H1 (cell line): ENCODE measurements around the gene TSHZ2. TPM values are rescaled to one million over a fixed set of nuclear protein-coding genes. Genes with fewer than 3 reads are reported as not detected.

Source experiments
- CTCF ChIA-PET: fragments of 300-600 bp; sonication (Branson Sonifier 250); formaldehyde crosslinking; loops from one replicate; lab custom pipeline; 2021; ENCODE audit not compliant: partially characterized antibody; lab: Charles Lee
- POLR2A ChIA-PET: fragments of 300-600 bp; sonication (Branson Sonifier 250); formaldehyde crosslinking; loops from one replicate; lab custom pipeline; 2021; ENCODE audit warnings: inconsistent platforms; ENCODE audit not compliant: partially characterized antibody; lab: Charles Lee
- DNase-seq, 2 experiments: peaks; one replicate each; pipeline versions ENCODE4 v3.0.0 to v3.0.0-alpha.2; 2010 to 2022; ENCODE audit warnings: low spot score in 2 of 2, low read depth in 1 of 2, mixed read lengths in 1 of 2
- FAIRE-seq: peaks from 2 replicates; lab custom pipeline; 2011; peaks lifted over from hg19 to GRCh38; lab: Jason Lieb, UNC
- H2AFZ ChIP-seq: 2 replicates; pipeline ENCODE4 v1.8.1; 2012; ENCODE audit warnings: low read length, inconsistent platforms
- H2AK5ac ChIP-seq: 2 replicates; pipeline ENCODE4 v1.6.1; 2013; ENCODE audit warnings: low read depth, low read length
- H2BK120ac ChIP-seq: replicated peaks from 2 replicates; pipeline ENCODE3; 2013; ENCODE audit warnings: low read depth, low read length, inconsistent platforms
- H2BK12ac ChIP-seq: 2 replicates; pipeline ENCODE4 v1.6.1; 2013; ENCODE audit warnings: low read depth, low read length
- H2BK15ac ChIP-seq: 2 replicates; pipeline ENCODE4 v1.6.1; 2013; ENCODE audit warnings: low read length
- H2BK20ac ChIP-seq: 2 replicates; pipeline ENCODE4 v1.6.1; 2013; ENCODE audit warnings: low read length
- H2BK5ac ChIP-seq: 2 replicates; pipeline ENCODE4 v1.6.1; 2013; ENCODE audit warnings: low read depth, low read length
- H3K14ac ChIP-seq: 2 replicates; pipeline ENCODE4 v1.6.1; 2013; ENCODE audit warnings: inconsistent platforms; ENCODE audit not compliant: insufficient read length
- H3K18ac ChIP-seq: 2 replicates; pipeline ENCODE4 v1.6.1; 2013; ENCODE audit warnings: low read length; ENCODE audit errors: extremely low read depth
- H3K23ac ChIP-seq: 2 replicates; pipeline ENCODE4 v1.6.1; 2013; ENCODE audit warnings: inconsistent platforms; ENCODE audit not compliant: insufficient read length
- H3K23me2 ChIP-seq: 2 replicates; pipeline ENCODE4 v1.6.1; 2013; ENCODE audit warnings: low read depth, low read length
- H3K27ac ChIP-seq: 2 replicates; pipeline ENCODE4 v1.6.1; 2011; ENCODE audit warnings: low read depth, low read length, inconsistent platforms
- H3K27me3 ChIP-seq, 4 experiments: replicated peaks in 1 of 4; 1 replicate in 1 of 4; 2 replicates in 3 of 4; pipeline versions ENCODE4 v1.6.1 to v1.8.1; 2011 to 2013; ENCODE audit warnings: low read length in 3 of 4, mild to moderate bottlenecking in 3 of 4, inconsistent platforms in 2 of 4, mixed read lengths in 2 of 4, moderate library complexity in 1 of 4; ENCODE audit not compliant: control insufficient read depth in 3 of 4, insufficient read depth in 3 of 4; ENCODE audit errors: extremely low read depth in 1 of 4
- H3K36me3 ChIP-seq, 4 experiments: 2 replicates each; pipeline versions ENCODE4 v1.6.1 to v1.8.1; 2011 to 2013; ENCODE audit warnings: mild to moderate bottlenecking in 4 of 4, low read length in 3 of 4, moderate library complexity in 2 of 4, control low read depth in 1 of 4, inconsistent platforms in 1 of 4; ENCODE audit not compliant: insufficient read depth in 4 of 4, control insufficient read depth in 2 of 4
- H3K4ac ChIP-seq: replicated peaks from 2 replicates; pipeline ENCODE3; 2013; ENCODE audit warnings: low read length, low read depth, mixed read lengths, inconsistent platforms; ENCODE audit not compliant: insufficient read length
- H3K4me1 ChIP-seq, 4 experiments: replicated peaks in 1 of 4; 1 replicate in 1 of 4; 2 replicates in 3 of 4; pipeline versions ENCODE4 v1.6.1 to v1.8.1; 2011 to 2013; ENCODE audit warnings: low read length in 3 of 4, inconsistent platforms in 2 of 4, mixed read lengths in 1 of 4; ENCODE audit not compliant: insufficient read depth in 4 of 4, control insufficient read depth in 3 of 4
- H3K4me2 ChIP-seq, 2 experiments: 2 replicates each; pipeline versions ENCODE4 v1.6.1 to v1.8.1; 2011 to 2013; ENCODE audit warnings: low read depth in 2 of 2, low read length in 2 of 2, control low read depth in 1 of 2, inconsistent platforms in 1 of 2, mild to moderate bottlenecking in 1 of 2; ENCODE audit not compliant: insufficient read depth in 1 of 2
- H3K4me3 ChIP-seq, 4 experiments: fragments of 200-600, 300-600 bp in 1 of 4; sonication (generic), shearing (Covaris generic), sonication (Bioruptor Twin) in 1 of 4; 2 replicates each; pipeline versions ENCODE4 v1.5.1 to v1.8.1; 2011 to 2016; ENCODE audit warnings: low read length in 4 of 4, low read depth in 3 of 4, control low read depth in 2 of 4, inconsistent platforms in 2 of 4, mild to moderate bottlenecking in 2 of 4, mixed read lengths in 1 of 4, moderate library complexity in 1 of 4; ENCODE audit not compliant: insufficient read depth in 2 of 4; ENCODE audit errors: extremely low read depth in 1 of 4
- H3K56ac ChIP-seq: replicated peaks from 2 replicates; pipeline ENCODE3; 2013; ENCODE audit warnings: low read depth, mild to moderate bottlenecking, mixed read lengths, low read length, inconsistent platforms; ENCODE audit not compliant: insufficient read length
- H3K79me1 ChIP-seq: 2 replicates; pipeline ENCODE4 v1.6.1; 2013; ENCODE audit warnings: low read depth, low read length, control low read depth
- H3K79me2 ChIP-seq, 2 experiments: 2 replicates each; pipeline versions ENCODE4 v1.6.1 to v1.8.1; 2012 to 2013; ENCODE audit warnings: low read length in 2 of 2, mild to moderate bottlenecking in 2 of 2, inconsistent platforms in 1 of 2; ENCODE audit not compliant: insufficient read depth in 2 of 2, control insufficient read depth in 1 of 2
- H3K9ac ChIP-seq, 4 experiments: replicated peaks in 1 of 4; 1 replicate in 1 of 4; 2 replicates in 3 of 4; pipeline versions ENCODE4 v1.6.1 to v1.8.1; 2011 to 2013; ENCODE audit warnings: low read depth in 3 of 4, low read length in 3 of 4, control low read depth in 2 of 4, mild to moderate bottlenecking in 2 of 4, moderate library complexity in 2 of 4, inconsistent platforms in 1 of 4; ENCODE audit errors: extremely low read depth in 1 of 4
- H3K9me3 ChIP-seq, 2 experiments: 2 replicates each; pipeline versions ENCODE4 v1.6.1 to v1.8.1; 2012 to 2013; ENCODE audit warnings: mild to moderate bottlenecking in 2 of 2, moderate library complexity in 2 of 2, control low read depth in 1 of 2, inconsistent platforms in 1 of 2, low read depth in 1 of 2, low read length in 1 of 2, mixed read lengths in 1 of 2; ENCODE audit not compliant: insufficient read depth in 2 of 2
- H4K20me1 ChIP-seq, 2 experiments: replicated peaks in 1 of 2; 2 replicates each; pipeline versions ENCODE3 to v1.8.1; 2011 to 2013; ENCODE audit warnings: inconsistent platforms in 2 of 2, low read length in 2 of 2, mild to moderate bottlenecking in 1 of 2; ENCODE audit not compliant: insufficient read depth in 2 of 2, control insufficient read depth in 1 of 2
- H4K5ac ChIP-seq: 2 replicates; pipeline ENCODE4 v1.6.1; 2013; ENCODE audit warnings: low read length, low read depth, mixed read lengths, inconsistent platforms; ENCODE audit not compliant: insufficient read length
- H4K8ac ChIP-seq: 2 replicates; pipeline ENCODE4 v1.8.0; 2013; ENCODE audit warnings: mild to moderate bottlenecking, moderate library complexity, low read length, inconsistent platforms; ENCODE audit not compliant: insufficient read depth; ENCODE audit errors: extremely low read depth
- H4K91ac ChIP-seq: replicated peaks from 2 replicates; pipeline ENCODE3; 2013; ENCODE audit warnings: low read length, mixed read lengths, inconsistent platforms; ENCODE audit not compliant: insufficient read length
- ASH2L ChIP-seq: fragments of 200-600, 300-600 bp; sonication (generic); IDR thresholded peaks from one replicate; pipeline ENCODE4 v1.7.1; 2017; ENCODE audit warnings: low read length
- ATF3 ChIP-seq: IDR thresholded peaks from 2 replicates; pipeline ENCODE4 v1.6.1; 2011; ENCODE audit warnings: low read depth, mild to moderate bottlenecking, low read length; ENCODE audit not compliant: insufficient read depth
- BACH1 ChIP-seq: IDR thresholded peaks from 2 replicates; pipeline ENCODE4 v1.6.1; 2012; ENCODE audit warnings: low read length, improper control_type of control experiment
- BRCA1 ChIP-seq: IDR thresholded peaks from 2 replicates; pipeline ENCODE4 v1.6.1; 2012; ENCODE audit warnings: low read depth, low read length, improper control_type of control experiment
- CREB1 ChIP-seq: IDR thresholded peaks from 2 replicates; pipeline ENCODE4 v1.6.1; 2012; ENCODE audit warnings: inconsistent platforms
- EZH2 ChIP-seq: fragments of 200-600 bp; sonication (generic); IDR thresholded peaks from 2 replicates; pipeline ENCODE4 v1.7.1; 2012; ENCODE audit warnings: low read depth, mild to moderate bottlenecking, moderate library complexity, low read length, inconsistent platforms; ENCODE audit not compliant: severe bottlenecking
- NRF1 ChIP-seq: IDR thresholded peaks from 2 replicates; pipeline ENCODE4 v1.6.1; 2011; ENCODE audit warnings: mild to moderate bottlenecking, low read depth, low read length, improper control_type of control experiment
- POLR2AphosphoS5 ChIP-seq: IDR thresholded peaks from 2 replicates; pipeline ENCODE4 v1.6.1; 2011; ENCODE audit warnings: low read depth, low read length
- POU5F1 ChIP-seq: IDR thresholded peaks from 2 replicates; pipeline ENCODE4 v1.6.1; 2011; ENCODE audit warnings: low read depth, mild to moderate bottlenecking, low read length, moderate library complexity
- RAD21 ChIP-seq, 2 experiments: IDR thresholded peaks in 1 of 2; conservative IDR thresholded peaks in 1 of 2; 2 replicates each; pipeline ENCODE4 v1.6.1; 2011; ENCODE audit warnings: low read depth in 2 of 2, low read length in 2 of 2, improper control_type of control experiment in 1 of 2, inconsistent platforms in 1 of 2, mild to moderate bottlenecking in 1 of 2, moderate library complexity in 1 of 2
- RNF2 ChIP-seq: fragments of 200-900, 300-1000 bp; sonication (generic); IDR thresholded peaks from 2 replicates; pipeline ENCODE4 v1.7.1; 2016; ENCODE audit warnings: borderline replicate concordance, low read depth, mild to moderate bottlenecking, antibody characterized with exemption, low read length; ENCODE audit not compliant: poor library complexity, severe bottlenecking; ENCODE audit errors: missing control alignments
- SIX5 ChIP-seq: IDR thresholded peaks from 2 replicates; pipeline ENCODE4 v1.6.1; 2011; ENCODE audit warnings: mild to moderate bottlenecking, low read depth, low read length
- SP1 ChIP-seq: IDR thresholded peaks from 2 replicates; pipeline ENCODE4 v1.6.1; 2011; ENCODE audit warnings: low read depth, low read length
- TBP ChIP-seq: IDR thresholded peaks from 2 replicates; pipeline ENCODE4 v1.6.1; 2011; ENCODE audit warnings: low read depth, low read length, improper control_type of control experiment
- TEAD4 ChIP-seq: IDR thresholded peaks from 2 replicates; pipeline ENCODE4 v1.6.1; 2012; ENCODE audit warnings: low read depth, low read length, inconsistent platforms, mixed read lengths
- WGBS, 2 experiments: shearing (Covaris generic) in 1 of 2; methylation state at CpG; one replicate each; pipeline versions ENCODE4 v1.1.6 to v1.1.7; 2013 to 2015; ENCODE audit warnings: low lambda C conversion rate in 2 of 2, mixed read lengths in 2 of 2, inconsistent platforms in 1 of 2, low coverage in 1 of 2, missing lambda C conversion rate in 1 of 2; ENCODE audit not compliant: insufficient replicate concordance in 2 of 2, insufficient coverage in 1 of 2, insufficient read length in 1 of 2; ENCODE audit errors: extremely low coverage in 1 of 2, missing lambda C conversion rate in 1 of 2; 5-methylcytosine and 5-hydroxymethylcytosine counted together
- polyA plus RNA-seq, 7 experiments: library from polyadenylated mRNA; depleted of rRNA in 3 of 7; stranded (reverse) in 5 of 7; unstranded in 2 of 7; fragments of >200 nt in 5 of 7; fragments of 200-250 nt in 2 of 7; gene quantifications; 1 replicate in 5 of 7; 2 replicates in 1 of 7; 4 replicates in 1 of 7; pipeline versions ENCODE4 v1.2.1 to v1.2.3, GENCODE V29; 2011 to 2013; ENCODE audit warnings: missing spikeins in 2 of 7, mixed read lengths in 2 of 7
- total RNA-seq: library from RNA; stranded (reverse); fragmentation: NEBNext Ultra II Directional; extraction: Animal tissue kit (Norgen Biotek cat#: 25700); gene quantifications from 2 replicates; pipeline ENCODE4 v1.2.1, GENCODE V29; 2021

TSHZ2 gene
- total and polyA plus RNA-seq, 2 of the 8 experiments (the other 6 are each of a cell fraction or from before 2014, with no cell fraction given), result 0.14 to 0.30 TPM

GRCh38 chr20:53127027-53127426, 154.9 kb downstream of the TSHZ2 start:
- H3K79me1 ChIP-seq, result no peaks in the 10 kb centered on the region
- H3K56ac ChIP-seq, result no peak overlapping the region
- no peak overlapping the region for H2BK20ac ChIP-seq
- no peak overlapping the region for H2BK12ac ChIP-seq
- FAIRE-seq (no peak), DNase-seq (no peak)
- H4K20me1 ChIP-seq, result no peaks in the 10 kb centered on the region
- POLR2A ChIA-PET, result no interaction called here
- CTCF ChIA-PET, result interaction anchor here (0.7 to 1.0 kb wide), 2 partner anchors 11 to 30 kb away, joined by 3 to 4 read pairs; no protein-coding TSS in a partner anchor
- no peak overlapping the region for H3K4ac ChIP-seq
- no peaks in the 10 kb centered on the region for H3K27me3 ChIP-seq
- no peak overlapping the region for H2BK120ac ChIP-seq
- H2BK15ac ChIP-seq, result no peak overlapping the region
- no peak overlapping the region for H2BK5ac ChIP-seq
- H3K4me2 ChIP-seq, result no peak overlapping the region
- H3K23me2 ChIP-seq, result no peaks in the 10 kb centered on the region
- no peak overlapping the region for H2AK5ac ChIP-seq
- H4K8ac ChIP-seq, result no peak overlapping the region
- no peak overlapping the region for H3K27ac ChIP-seq
- H4K5ac ChIP-seq, result no peak overlapping the region
- H2AFZ ChIP-seq, result no peak overlapping the region
- no peak overlapping the region for H3K9ac ChIP-seq
- H3K36me3 ChIP-seq, result no peaks in the 10 kb centered on the region
- H3K18ac ChIP-seq, result no peak overlapping the region
- no peaks in the 10 kb centered on the region for H3K79me2 ChIP-seq
- peaks cover 0 to 8% (median 3%) of the 10 kb centered on the region in 4 experiments; a peak in 3 of 7 replicates for H3K4me1 ChIP-seq
- H3K9me3 ChIP-seq, result no peaks in the 10 kb centered on the region
- H3K23ac ChIP-seq, result no peak overlapping the region
- H4K91ac ChIP-seq, result no peak overlapping the region
- WGBS, 2 experiments, result 100% methylated on average over 2 of the region's 2 CpGs; no CpG with 5 or more reads in 1 of the 2 experiments
- no peak overlapping the region for H3K14ac ChIP-seq
- no peak overlapping the region for H3K4me3 ChIP-seq
- no peak for TF ChIP-seq CREB1
- TF ChIP-seq RNF2, result no peak
- no peak for TF ChIP-seq SIX5
- no peak for TF ChIP-seq SP1
- TF ChIP-seq TBP, result no peak
- TF ChIP-seq ASH2L, result no peak
- TF ChIP-seq ATF3, result no peak
- no peak for TF ChIP-seq POLR2AphosphoS5
- no peak for TF ChIP-seq POU5F1
- TF ChIP-seq EZH2, result no peak
- no peak for TF ChIP-seq NRF1
- no peak for TF ChIP-seq RAD21 (IDR thresholded peaks at IDR 0.05 in 1 of 2, conservative IDR thresholded peaks at IDR 0.05 in 1 of 2; ENCODE audit: low read depth in 2 of 2, low read length in 2 of 2)
- no peak for TF ChIP-seq TEAD4
- no peak for TF ChIP-seq BRCA1
- TF ChIP-seq BACH1, result no peak
